Stimulated activated CD8-positive, alpha-beta memory T cell treated with anti-CD3 and anti-CD28 coated beads, Interleukin-7, amount 100 ng/mL, for 24 hours (primary cell): ENCODE results near the gene CLINT1.

ENCODE experiments used
- DNase-seq: peaks from one replicate; pipeline ENCODE4 v3.0.0-alpha.2; 2020; ENCODE audit warnings: low read depth

Gene CLINT1

DNA sequence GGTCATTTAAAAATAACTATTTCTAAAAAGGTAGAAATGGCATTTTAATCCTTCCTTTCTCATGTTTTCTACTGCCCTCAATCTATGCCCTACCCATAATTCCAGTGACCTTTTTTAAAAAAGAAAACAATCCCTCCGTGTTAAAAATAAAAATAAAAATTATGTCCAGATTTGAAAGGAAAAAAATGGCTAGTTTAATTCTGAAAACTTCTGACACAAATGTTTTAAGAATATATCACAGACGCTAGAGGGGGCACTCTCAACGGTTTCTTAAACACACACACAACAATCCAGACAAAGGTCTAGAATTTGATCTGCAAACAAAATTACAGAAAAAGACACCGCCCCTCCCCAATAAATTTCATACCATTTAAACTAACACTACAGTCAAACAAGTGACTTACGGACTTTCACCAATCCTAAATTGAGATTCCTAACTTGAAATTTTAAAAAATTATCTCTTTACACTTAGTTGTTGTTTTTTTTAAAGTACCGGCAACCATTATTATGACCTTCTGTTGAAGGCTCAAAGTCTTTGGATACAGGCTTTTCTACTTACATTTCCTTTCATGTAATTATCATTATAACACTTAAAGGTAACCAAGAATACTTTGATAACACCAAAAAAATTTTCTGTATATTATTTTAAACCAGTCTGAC, 38.2 kb downstream of the CLINT1 start:
- no peak for DNase-seq

GRCh38 chr5:157819502-157820115, 39.3 kb downstream of the CLINT1 start:
- no peak for DNase-seq

DNA sequence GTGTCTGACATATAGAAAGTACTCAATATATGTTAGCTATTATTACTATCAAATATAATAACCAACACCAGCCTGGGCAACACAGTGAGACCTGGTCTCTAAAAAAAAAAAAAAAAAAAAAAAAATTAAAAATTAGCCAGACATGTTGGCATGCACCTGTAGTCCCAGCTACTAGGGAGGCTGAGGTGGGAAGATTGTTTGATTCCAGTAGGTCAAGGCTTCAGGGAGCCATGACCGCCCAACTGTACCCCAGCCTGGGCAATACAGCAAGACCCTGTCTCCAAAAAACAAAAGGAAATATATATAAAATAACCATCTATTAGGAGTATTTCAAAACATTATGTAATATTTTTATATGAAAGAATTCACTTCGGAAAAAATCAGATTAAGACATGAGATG, 40.6 kb downstream of the CLINT1 start:
- no peak for DNase-seq

GRCh38 chr5:157817928-157818327, 41.0 kb downstream of the CLINT1 start:
- DNase-seq, result no peak

- no peak for DNase-seq
These were observed 41.6 kb downstream of the CLINT1 start for GRCh38 chr5:157817387-157817702.

DNA sequence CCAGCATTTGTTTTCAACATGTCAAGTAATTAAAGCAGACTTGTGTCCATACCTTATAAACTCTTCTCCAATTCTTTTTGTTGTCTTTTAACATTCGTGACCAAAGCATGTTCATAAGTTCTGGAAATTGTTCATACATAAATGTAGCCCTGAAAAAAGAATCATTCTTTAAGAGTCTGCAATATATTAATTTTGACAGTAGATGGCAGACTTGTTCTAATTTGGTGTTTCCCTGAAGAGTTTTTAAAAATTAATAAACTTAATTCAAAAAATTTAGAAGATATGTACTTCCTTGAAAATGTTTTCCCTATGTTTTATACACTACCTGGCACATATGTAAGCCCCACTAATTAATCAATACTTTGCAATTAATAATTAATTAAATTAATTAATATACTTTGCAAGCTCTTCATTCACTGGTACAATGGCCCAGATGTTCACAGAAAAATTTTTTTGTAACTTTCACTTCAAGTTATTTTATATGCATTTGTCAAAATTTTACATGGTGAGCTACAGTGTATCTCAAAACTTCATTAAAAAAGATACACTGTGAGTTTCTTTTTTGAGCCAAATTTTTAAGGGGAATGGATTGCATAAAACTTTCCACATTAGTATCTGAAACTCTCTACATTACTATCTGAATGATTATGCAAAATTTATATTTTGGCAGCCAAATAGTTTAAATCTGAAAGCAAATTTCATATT, 42.1 kb downstream of the CLINT1 start:
- DNase-seq, result no peak

DNA sequence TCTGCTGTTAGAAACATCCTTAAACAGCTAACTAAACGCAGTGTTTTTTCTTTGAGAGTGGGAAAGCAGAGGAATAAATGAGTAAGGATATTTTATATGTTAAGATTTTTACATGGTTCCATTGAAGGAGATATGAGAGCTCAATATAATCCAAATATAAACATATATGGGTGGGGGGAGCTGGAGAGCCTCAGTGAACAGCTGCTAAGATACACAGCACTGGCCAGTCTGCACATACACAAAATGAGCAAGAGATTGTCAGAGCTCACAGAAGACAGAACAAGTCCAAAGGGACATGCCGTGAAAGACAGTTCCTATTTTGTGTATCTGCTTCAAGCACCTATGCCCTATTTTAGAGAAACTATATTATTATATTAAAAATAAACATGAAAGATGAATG, 46.9 kb downstream of the CLINT1 start:
- DNase-seq, result no peak

- DNase-seq, result no peak
These were observed 50.9 kb downstream of the CLINT1 start for GRCh38 chr5:157808043-157808442.

DNA sequence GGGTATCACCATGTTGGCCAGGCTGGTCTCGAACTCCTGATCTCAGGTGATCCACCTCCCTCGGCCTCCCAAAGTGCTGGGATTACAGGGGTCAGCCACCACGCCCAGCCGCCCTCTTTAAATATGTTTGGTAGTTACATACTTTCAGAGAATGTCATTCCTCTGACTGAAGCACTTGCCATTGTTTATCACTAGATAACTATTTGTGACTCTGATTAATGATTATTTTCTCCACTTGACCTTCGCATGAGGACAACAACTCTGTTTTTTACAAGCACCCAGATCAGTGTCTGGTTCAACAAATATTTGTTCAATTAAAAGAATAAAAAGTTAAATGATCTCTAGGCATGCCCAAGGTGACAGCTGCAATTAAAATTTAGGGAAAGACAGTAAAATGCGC, 56.2 kb downstream of the CLINT1 start:
- no peak for DNase-seq

DNA sequence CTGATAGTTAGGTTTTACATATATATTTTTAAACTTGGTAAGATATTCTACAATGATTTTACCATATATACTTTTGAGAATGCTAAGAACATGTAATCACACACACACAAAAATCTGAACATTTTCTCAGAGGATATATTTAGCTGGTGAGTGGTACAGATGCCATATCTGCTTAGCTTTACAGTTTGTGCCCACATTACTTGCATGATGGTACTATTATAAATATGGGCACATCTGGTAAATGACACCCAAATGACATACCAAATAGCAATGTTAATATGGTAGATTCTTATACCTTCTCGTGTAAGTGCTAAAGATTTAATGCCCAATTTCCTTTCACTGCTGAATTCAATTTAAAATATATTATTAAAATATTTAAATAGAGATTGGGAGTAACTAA, 58.8 kb downstream of the CLINT1 start:
- DNase-seq, result no peak

- no peak for DNase-seq
These were observed 59.4 kb downstream of the CLINT1 start for GRCh38 chr5:157799578-157799977.

- no peak for DNase-seq
These were observed 65.6 kb downstream of the CLINT1 start for GRCh38 chr5:157793301-157793700.

DNA sequence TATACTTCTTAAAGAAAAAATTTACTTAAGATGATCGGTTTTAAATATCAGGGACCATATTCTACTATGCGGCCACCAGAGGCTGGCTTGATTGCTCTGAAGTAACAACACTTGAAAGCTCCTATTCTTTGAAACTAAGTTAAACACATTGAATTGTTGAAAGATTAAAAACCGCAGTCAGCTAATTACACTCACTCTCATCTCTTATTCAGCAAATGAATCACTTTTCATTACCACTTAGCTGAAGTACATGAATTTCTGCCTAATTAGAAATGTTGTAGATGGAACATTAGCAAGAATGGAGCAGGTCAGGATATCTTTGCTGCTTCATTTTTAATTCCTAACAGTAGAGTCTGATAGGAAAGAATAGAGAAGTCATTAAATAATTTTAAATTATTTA, 73.1 kb downstream of the CLINT1 start:
- DNase-seq, result no peak

- DNase-seq, result no peak
These were observed 79.7 kb downstream of the CLINT1 start for GRCh38 chr5:157779221-157779620.

DNA sequence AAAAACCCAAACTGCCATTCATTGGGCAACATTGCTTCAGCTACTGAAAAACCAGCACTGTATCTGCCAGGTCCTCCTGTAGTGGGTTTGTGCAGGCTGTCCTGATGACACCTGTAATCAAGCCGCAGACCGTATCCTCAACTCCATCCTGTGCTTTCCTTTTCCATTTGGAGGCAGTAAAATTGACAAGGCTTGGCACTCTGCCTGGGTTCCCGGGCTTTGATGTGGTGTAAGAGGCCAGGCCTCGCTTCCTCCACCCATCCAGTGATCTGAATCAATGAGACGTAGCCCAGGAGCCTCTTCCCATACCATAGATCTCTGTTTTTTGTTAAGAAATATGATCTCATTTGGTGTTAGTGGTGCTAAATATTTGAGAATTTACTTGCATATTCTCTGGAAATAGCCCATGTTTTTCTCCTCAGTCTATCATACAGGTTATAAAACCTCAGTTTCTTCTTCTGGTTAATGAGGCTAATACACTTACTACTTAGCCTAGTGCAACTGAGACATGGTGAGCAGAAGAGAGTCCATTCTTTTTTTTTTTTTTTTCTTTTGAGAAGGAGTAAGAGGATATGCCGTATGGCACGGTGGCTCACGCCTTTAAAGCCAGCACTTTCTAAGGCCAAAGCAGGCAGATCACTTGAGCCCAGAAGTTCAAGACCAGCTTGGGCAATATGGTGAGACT, 80.7 kb downstream of the CLINT1 start:
- no peak for DNase-seq

DNA sequence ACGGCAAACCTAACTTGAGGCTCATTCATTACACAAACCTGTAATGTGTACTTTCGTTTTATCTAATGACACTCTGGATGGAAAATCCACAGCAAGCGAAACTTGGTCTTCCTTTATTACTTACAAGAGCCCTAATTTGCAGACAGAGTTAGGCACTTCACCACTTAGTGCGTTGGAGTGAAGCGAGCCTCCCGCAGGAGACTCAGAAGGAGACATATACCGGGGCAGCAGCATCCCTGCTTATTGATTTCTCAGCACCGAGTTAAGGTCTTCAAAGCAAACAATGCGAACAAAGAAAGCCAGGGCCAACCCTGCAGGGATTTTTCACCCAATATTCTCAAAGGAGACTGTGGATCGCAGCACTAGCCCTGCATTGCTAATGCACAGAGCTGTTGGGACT, 86.8 kb downstream of the CLINT1 start:
- no peak for DNase-seq

- no peak for DNase-seq
These were observed 88.3 kb downstream of the CLINT1 start for GRCh38 chr5:157770665-157771064.

GRCh38 chr5:157767689-157768088, 91.3 kb downstream of the CLINT1 start:
- DNase-seq, result no peak

- DNase-seq, result no peak
These were observed 92.0 kb downstream of the CLINT1 start for GRCh38 chr5:157766902-157767301.

GRCh38 chr5:157766442-157766841, 92.5 kb downstream of the CLINT1 start:
- DNase-seq, result no peak

DNA sequence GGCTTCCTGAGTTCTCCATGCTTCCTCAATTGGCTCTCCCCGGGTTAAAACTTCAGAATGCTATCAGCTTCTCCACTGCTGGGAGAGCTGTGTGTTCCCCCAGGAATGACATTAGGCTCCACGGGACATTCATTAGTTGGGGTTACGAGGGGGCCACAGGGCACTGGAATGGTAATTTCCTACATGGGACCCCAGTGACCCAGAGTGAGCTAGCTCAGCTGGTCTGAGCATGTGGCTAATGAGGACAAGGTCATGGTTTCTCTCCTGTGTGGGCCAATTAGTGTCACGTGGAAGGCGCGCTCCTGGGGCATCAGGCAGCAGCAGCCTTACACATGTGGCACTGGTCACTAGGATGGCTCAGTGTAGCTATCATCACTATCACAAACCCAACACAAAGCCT, 94.4 kb downstream of the CLINT1 start:
- no peak for DNase-seq

GRCh38 chr5:157761690-157762621, 97.0 kb downstream of the CLINT1 start:
- no peak for DNase-seq
